ENCODE measurements around the gene RHBDD3. TPM values are rescaled to one million over a fixed set of nuclear protein-coding genes. Genes with fewer than 3 reads are reported as not detected.

Gene RHBDD3
- 22.8 and 26.7 TPM in 2 replicates for total RNA-seq

DNA sequence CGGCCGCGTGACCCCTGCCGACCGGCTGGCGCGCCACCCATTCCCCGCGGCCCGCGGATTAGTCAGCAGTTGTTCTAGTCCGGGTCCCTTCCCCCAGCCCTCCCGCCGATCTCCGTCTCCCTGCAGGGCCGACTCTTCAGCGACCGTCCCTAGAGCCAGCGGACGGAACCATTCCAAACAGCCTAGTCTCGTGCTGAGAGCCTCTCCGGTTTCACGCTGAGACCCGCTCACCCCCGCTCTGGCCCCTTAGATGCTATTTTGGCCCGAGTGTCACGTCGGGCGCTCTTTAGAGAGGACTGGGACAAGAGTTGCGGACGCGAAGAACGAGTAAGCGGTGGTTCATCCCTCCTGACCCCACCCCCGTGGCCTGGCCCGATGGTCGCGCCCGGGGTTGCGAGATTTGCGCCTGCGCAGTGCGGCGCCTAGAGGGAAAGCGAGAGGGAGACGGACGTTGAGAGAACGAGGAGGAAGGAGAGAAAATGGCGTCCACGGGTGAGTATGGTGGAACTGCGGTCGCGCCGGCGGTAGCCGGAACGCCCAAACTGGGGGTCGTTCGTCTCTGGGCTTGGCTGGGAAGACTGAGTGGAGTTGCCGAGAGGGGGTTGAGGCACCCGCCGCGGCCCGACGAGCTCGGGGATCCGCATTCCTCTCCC lies at the start of gene RHBDD3, which contains the start of gene EWSR1:
TSS of gene RHBDD3 (minus strand) at position 124 of the 653 bp plus-strand sequence. CDS start 2,355 bp downstream, outside the sequence.
TSS of gene EWSR1 (plus strand) at position 411 of the 653 bp plus-strand sequence. CDS start at position 480, 69 bp downstream.

DNA sequence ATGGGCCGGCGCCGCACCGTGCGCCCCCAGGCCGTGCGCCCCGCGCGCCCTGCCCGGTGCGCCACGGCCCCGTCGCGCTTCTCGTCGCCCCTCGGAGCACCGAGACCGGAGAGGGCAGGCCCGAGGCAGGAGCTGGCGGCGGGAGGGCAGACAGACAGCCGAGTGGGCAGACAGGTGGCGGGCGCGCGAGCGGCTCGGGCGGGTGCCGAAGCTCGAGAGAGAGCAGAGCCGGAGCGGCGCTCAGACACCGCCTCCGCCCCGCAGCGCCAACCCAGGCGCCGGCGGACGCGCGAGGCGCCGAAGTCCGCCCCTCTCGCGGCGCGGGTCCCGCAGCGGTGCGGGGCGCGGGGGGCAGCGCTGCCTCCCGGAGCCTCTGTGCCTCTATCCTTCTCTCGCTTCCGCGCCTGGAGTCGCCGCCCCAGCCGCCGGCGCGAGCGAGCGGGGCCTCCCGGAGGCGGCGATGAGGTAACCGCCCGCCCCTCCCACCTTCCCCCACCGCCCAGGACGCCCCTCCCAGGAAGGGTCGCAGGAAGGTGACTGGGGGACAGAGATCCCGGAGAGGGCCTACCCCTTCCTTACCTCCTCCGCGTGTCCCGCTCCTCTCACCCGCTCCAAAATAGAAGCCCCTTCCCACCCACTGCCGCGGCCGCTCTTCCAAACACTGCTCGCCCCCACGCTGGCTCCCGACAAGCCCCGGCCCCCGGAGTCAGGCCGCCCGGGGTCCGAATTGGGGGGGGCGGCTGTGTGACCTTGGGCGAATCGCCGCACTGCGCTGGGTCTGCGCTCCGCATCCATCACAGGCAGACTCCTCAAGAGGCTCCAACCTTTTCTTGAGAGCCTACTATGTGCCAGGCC lies 47.7 kb upstream of the RHBDD3 start, which contains the start of gene RASL10A:
TSS of gene RASL10A (minus strand) at position 412 of the 855 bp plus-strand sequence. CDS start 451 bp downstream, outside the sequence.

DNA sequence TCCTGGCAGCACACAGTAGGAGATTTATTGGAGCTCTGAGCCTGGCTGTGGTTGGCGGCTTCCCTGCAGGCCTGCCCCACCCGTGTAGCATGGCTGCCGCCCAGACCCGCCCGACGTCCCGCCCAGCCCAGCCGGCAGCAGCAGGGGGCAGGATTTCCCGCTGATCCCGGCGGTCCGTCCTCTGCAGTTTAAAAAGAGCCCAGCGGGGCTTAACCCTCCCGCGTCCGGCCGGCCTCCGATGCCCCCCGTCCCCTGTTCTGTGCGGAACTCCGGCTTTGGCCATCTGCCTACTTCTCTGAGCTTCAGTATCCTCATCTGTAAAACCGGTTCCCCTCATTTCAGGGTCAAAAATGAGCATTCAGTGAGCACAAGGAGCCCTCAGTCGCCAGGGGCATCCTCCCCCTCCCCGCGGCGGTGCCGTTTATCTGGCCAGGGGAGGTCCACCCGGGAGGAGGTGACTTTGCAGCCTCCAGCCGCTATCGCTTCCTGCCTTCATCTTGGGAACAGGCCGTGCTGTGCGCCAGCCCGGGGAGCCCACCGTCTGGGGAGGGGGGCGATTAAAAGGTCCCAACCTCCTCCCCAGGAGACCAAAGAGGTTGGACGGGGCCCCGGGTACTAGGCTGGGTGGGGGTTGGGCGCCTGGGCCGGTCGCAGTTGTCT lies 38.5 kb upstream of the RHBDD3 start, which contains the start of gene GAS2L1:
TSS of gene GAS2L1 (plus strand) at position 476 of the 660 bp plus-strand sequence. CDS start 1,456 bp downstream, outside the sequence.

Other genes with a start within 250 kb of the RHBDD3 start
- not detected in 2 replicates for gene C22orf31, start 206.2 kb downstream of the RHBDD3 start, total RNA-seq
- gene KREMEN1, start 194.9 kb downstream of the RHBDD3 start, total RNA-seq, result 8.6 and 11.8 TPM in 2 replicates
- 0.76 and 0.78 TPM in 2 replicates for gene EMID1, start 62.1 kb downstream of the RHBDD3 start, total RNA-seq
- 157 and 184 TPM in 2 replicates for gene EWSR1, start 287 bp upstream of the RHBDD3 start, total RNA-seq
- gene GAS2L1, start 38.7 kb upstream of the RHBDD3 start, total RNA-seq, result 8.0 and 9.2 TPM in 2 replicates
- gene RASL10A, start 47.7 kb upstream of the RHBDD3 start, total RNA-seq, result not detected in 2 replicates
- 44.9 and 46.0 TPM in 2 replicates for gene AP1B1, start 120.6 kb upstream of the RHBDD3 start, total RNA-seq
- gene RFPL1, start 170.6 kb upstream of the RHBDD3 start, total RNA-seq, result not detected in 2 replicates
- 0.22 and 0.39 TPM in 2 replicates for gene NEFH, start 212.2 kb upstream of the RHBDD3 start, total RNA-seq

All from articular chondrocyte of knee joint (primary cell).